ENCODE data around the gene PKD1.

GRCh38 chr16:2171601-2172178, 36.0 kb upstream of the PKD1 start:
- no peak for TF ChIP-seq CTCF (IDR thresholded peaks at IDR 0.05; ENCODE audit: poor library complexity)
- TF ChIP-seq EZH2 (IDR thresholded peaks at IDR 0.05; ENCODE audit: borderline replicate concordance) = no peak
